ENCODE results near the gene MAML1. TPM values are rescaled to one million over a fixed set of nuclear protein-coding genes. Genes with fewer than 3 reads are reported as not detected.
"Not testable (repeated sequence)": the region's sequence is repeated elsewhere in the genome, so short reads cannot be mapped to it uniquely, and the experiment has no call there.

Gene MAML1
- total RNA-seq, 2 experiments from 2014 or later = 20.3 to 22.2 TPM

DNA sequence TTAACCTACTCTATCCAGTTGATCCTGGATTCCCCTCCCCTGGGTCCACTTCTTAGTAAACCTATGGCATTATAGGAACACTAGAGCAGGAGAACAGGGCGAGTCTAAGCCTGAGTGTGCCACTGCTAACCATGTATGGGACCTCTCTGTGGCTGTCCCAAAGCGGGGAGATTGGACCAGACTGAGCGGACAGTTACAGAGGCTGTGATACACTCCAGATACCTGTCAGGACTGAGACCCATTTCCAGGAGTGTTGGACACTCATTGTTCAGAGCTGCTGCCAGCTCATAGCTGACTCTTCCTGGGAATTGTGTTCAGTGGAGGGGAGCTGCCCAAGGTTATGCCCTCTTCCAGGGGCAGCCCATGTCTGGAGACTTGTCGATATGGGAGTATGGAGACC lies 49.2 kb downstream of the MAML1 start:
- ChIA-PET POLR2A (no interaction called here), CTCF (interaction anchor here (1.5 kb wide), 1 partner anchor 10 kb away, joined by 3 read pairs; no protein-coding TSS in a partner anchor)
- Mint-ChIP-seq H3K27ac (no peak overlapping the region), H3K27me3 (no peaks in the 10 kb centered on the region), H3K4me3 (no peak overlapping the region), H3K4me1 (ENCODE audit: low read depth) (no peaks in the 10 kb centered on the region), H3K36me3 (no peaks in the 10 kb centered on the region), H3K9me3 (no peaks in the 10 kb centered on the region)
- DNase-seq = no peak
- intact Hi-C loops (cut with micrococcal nuclease) = no loop called here

DNA sequence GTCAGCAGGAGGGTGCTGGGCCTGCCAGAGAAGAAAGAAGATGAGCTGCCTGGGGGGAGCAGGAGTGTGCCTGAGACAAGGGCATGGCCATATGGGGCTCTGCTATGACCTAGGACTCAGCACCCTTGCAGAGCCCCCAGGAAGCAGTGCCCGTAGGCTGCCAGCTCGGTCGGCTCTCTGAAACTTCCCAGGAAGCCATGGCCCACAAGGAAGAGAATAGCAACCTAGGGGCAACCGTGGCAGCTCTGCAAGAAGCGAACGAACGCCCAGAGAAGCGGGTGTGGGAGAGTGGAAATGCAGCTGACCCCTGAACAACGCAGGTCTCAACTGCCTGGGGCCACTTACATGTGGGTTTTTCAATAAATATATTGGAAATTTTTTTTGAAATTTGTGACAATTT lies 50.5 kb downstream of the MAML1 start:
- ChIA-PET CTCF (no interaction called here), POLR2A (no interaction called here)
- Mint-ChIP-seq H3K27ac (no peak overlapping the region), H3K4me1 (ENCODE audit: low read depth) (no peaks in the 10 kb centered on the region), H3K9me3 (no peaks in the 10 kb centered on the region), H3K4me3 (no peak overlapping the region), H3K36me3 (no peaks in the 10 kb centered on the region), H3K27me3 (no peaks in the 10 kb centered on the region)
- intact Hi-C loops (cut with micrococcal nuclease) = no loop called here
- no peak for DNase-seq

DNA sequence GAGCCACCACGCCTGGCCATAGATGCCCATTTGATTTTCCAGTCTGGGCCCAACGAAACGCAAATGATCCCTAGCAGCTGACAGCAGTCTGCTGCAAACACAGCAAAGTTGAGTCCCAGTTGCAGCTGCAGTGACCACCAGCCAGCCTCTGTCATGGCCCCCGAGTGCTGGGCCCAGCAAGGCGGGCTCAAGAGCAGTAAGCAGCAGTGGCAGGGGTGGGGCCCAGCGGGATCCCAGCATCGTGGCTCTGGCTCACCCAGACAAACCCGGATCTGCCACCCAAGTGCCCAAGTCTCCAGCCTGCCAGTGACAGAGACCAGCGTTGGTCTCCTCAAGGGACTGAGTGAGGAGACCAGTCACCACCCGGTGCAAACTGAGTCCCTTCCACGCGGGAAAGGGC lies 54.2 kb downstream of the MAML1 start:
- CTCF ChIA-PET = interaction anchor here (2.7 kb wide), 1 partner anchor 24 kb away, joined by 16 read pairs; no protein-coding TSS in a partner anchor
- POLR2A ChIA-PET = no interaction called here

DNA sequence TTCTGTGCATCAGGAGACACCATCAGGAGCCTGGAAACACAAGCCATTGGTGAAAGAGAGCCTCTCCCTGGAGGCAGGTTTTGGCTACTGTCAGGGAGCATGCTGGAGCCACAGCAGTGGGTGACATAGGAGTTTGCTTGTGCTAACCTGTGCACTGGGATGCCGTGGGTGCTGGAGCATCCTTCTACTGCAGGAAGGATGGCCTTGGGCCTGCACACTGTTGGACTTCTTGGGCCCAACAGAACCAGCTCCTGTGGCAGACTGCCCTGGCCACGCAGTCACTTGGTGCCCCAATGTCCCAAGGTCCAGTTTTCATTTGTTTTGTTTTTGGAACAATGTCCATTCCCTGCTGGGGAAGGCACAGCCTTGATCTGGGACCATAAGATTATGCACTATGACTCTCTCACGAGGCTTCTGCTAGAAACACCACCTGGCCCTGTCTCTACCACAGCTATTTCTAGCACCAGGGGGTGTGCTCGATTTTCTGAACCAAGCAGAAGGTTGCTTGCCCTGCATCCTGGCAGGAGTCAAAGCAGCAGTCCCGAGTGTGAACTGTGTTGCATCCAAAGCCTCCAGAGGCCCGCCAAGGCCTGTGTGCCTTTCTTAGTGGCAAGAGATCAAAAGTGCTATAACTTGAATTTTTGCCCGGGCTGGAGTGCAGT lies 55.7 kb downstream of the MAML1 start:
- Mint-ChIP-seq H3K27me3 (no peaks in the 10 kb centered on the region), H3K36me3 (no peaks in the 10 kb centered on the region), H3K9me3 (no peaks in the 10 kb centered on the region), H3K4me1 (ENCODE audit: low read depth) (peaks cover 2% of the 10 kb centered on the region), H3K4me3 (no peak overlapping the region), H3K27ac (no peak overlapping the region)
- CTCF ChIA-PET = interaction anchor here (2.7 kb wide), 1 partner anchor 25 kb away, joined by 16 read pairs; no protein-coding TSS in a partner anchor
- POLR2A ChIA-PET = no interaction called here
- intact Hi-C loops (cut with micrococcal nuclease) = no loop called here
- no peak for DNase-seq

More for the DNA sequence above, 54.2 kb downstream of the MAML1 start:
- no peaks in the 10 kb centered on the region for H3K36me3 Mint-ChIP-seq
- intact Hi-C loops (cut with micrococcal nuclease) = no loop called here
- no peak overlapping the region for H3K27ac Mint-ChIP-seq
- no peaks in the 10 kb centered on the region for H3K27me3 Mint-ChIP-seq
- H3K4me1 Mint-ChIP-seq (ENCODE audit: low read depth) = no peaks in the 10 kb centered on the region
- no peak overlapping the region for H3K4me3 Mint-ChIP-seq
- no peaks in the 10 kb centered on the region for H3K9me3 Mint-ChIP-seq
- no peak for DNase-seq

DNA sequence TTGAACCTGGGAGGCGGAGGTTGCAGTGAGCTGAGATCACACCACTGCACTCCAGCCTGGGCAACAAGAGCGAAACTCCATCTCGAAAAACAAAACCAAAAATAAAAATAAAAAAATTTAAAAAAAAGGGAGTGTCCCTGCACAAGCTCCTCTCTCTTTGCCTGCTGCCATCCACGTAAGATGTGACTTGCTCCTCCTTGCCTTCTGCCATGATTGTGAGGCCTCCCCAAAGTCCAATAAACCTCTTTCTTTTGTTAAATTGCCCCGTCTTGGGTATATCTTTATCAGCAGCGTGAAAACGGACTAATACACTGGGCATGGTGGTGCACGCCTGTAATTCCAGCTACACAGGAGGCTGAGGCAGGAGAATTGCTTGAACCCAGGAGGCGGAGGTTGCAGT lies 56.7 kb downstream of the MAML1 start:
- H3K4me1 Mint-ChIP-seq (ENCODE audit: low read depth) = peaks cover 10% of the 10 kb centered on the region
- intact Hi-C loops (cut with micrococcal nuclease); H3K4me3 Mint-ChIP-seq; H3K27ac Mint-ChIP-seq; H3K27me3 Mint-ChIP-seq; DNase-seq; H3K36me3 Mint-ChIP-seq; POLR2A ChIA-PET; H3K9me3 Mint-ChIP-seq: not testable (repeated sequence)
- CTCF ChIA-PET = interaction anchor here (2.7 kb wide), 1 partner anchor 26 kb away, joined by 16 read pairs; no protein-coding TSS in a partner anchor

DNA sequence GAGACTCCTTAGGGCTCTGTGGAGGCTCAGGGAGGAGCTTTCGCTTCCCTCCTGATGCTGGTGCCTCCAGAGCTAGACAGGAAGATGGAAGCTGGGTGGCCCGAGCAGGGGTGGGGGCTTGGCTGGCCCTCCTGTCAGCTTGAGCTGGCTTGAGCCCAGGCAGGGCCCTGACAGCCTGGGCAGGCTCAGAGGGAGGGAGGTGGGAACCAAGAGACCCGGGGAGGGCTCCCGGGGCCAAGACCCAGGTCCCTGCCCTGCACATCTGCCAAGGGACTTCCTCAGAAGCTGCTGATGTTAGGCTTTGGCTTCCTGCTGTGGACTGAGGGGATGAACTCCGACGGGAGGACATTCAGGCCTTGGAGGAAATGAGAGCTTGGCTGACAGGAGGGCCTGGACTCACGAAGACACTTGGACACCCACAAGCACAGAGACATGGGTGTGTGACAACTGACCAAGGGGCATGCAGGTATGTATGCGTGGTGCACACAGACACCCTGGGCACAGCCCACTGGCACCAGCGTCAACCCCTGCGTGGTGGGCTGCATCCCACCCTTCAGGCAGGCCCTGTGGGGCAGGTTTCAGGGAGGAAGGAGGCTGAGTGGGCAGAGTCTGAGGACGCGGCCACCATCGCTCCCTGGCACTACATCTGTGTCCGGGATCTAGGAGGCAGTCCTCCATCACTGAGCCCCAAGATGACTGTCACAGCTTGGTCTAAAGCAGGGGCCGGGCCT lies 59.4 kb downstream of the MAML1 start:
- intact Hi-C loops (cut with micrococcal nuclease) = loop anchor here (10.0 kb wide), 1 partner anchor 237 kb away; the partner anchor contains the start of gene RUFY1
- Mint-ChIP-seq H3K36me3 (peaks cover 3% of the 10 kb centered on the region), H3K27ac (no peak overlapping the region), H3K27me3 (no peaks in the 10 kb centered on the region), H3K9me3 (no peaks in the 10 kb centered on the region), H3K4me3 (no peak overlapping the region), H3K4me1 (ENCODE audit: low read depth) (peaks cover 25% of the 10 kb centered on the region)
- no peak for DNase-seq
- ChIA-PET POLR2A (no interaction called here), CTCF (interaction anchor here (0.7 to 1.6 kb wide), 3 partner anchors 10 to 29 kb away, joined by 3 to 10 read pairs (median 4); no protein-coding TSS in a partner anchor)

DNA sequence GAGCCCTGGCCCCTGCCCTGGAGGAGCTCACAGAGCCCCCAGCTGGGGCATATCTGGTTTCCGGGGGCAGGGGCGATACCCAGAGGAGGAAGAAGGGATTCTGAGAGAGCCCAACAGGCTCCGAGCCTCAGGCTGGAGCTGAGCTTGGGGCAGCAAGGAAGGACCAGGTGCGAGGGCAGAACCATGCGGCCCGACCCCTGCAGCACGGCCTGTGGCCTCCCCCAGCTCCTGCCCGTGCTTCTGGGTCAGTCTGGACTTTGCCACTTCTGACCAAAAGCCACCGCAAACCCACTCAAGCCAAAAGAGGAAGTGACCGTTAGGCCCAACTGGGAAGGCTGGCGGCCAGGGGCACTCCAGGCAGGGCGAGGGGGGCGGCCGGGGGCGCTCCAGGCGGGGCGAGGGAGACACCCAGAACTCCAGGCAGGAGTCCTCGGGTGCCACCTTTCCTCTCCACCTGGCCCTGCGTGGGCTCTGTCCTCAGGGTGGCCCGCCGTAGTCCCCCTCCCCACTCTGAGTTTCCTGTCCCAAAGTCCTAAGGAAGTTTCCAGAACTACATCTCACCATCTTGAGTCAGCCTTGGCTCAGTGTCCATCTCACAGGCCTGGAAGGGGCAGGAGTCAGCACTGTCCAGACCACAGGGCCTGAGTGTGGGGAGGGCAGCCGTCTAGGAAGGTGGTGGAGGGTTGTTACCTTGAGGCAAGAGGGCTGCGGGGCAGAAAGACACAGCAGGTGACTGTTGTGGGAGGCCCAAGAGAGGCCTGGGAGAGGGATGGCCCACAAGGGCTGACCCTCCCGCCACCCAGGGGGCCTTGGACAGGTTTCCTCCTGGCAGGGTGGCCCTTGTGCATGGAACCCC lies 60.2 kb downstream of the MAML1 start:
- Mint-ChIP-seq H3K27me3 (no peaks in the 10 kb centered on the region), H3K36me3 (peaks cover 4% of the 10 kb centered on the region), H3K4me1 (ENCODE audit: low read depth) (peaks cover 25% of the 10 kb centered on the region), H3K4me3 (no peak overlapping the region), H3K27ac (peak overlapping the region; percentile 23), H3K9me3 (no peaks in the 10 kb centered on the region)
- intact Hi-C loops (cut with micrococcal nuclease) = loop anchor here (10.0 kb wide), 1 partner anchor 238 kb away; the partner anchor contains the start of gene RUFY1
- no peak for DNase-seq
- POLR2A ChIA-PET = interaction anchor here (2.4 kb wide), 1 partner anchor 13 kb away, joined by 8 read pairs; the partner anchor contains the start of gene MGAT4B
- CTCF ChIA-PET = interaction anchor here (0.7 to 5.2 kb wide), 5 partner anchors 9 to 30 kb away, joined by 3 to 46 read pairs (median 7); no protein-coding TSS in a partner anchor

DNA sequence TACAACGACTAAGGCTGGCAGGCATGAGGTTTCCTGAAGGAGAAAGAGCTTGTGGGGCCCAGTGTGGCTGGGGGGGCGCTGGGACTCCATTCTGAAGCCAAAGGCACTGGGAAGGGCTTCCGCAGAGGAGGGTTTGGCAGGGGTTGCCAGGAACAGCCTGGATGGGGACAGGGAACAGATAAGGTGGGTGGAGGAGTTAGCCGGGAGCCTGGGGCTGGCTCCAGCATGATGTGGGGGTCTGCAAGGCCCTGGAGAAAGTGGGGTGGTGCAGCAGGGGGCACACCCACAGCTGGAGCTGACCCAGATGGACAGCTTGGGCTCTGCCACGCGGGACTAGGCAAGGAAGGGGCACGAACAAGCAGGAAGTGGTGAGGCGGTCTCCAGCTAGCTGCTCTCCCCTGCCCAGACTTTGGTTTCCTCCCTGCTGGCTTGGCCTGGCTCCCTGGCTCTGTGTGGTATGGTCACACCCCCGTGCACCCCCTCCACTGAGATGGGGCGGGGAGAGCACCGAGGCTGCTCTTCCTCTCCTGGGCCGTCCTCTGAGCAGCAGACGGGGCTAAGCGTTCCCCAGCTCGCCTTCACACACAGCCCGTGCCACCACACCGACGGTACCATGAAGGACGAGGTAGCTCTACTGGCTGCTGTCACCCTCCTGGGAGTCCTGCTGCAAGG lies 61.0 kb downstream of the MAML1 start, which contains the start of gene LTC4S:
Gene LTC4S (plus strand): TSS at position 519 of the 672 bp plus-strand sequence. CDS start 95 bp downstream, at position 614.
- Mint-ChIP-seq H3K27me3 (no peaks in the 10 kb centered on the region), H3K27ac (peak within 1 kb of the TSS; percentile 23), H3K4me3 (peak within 1 kb of the TSS; percentile 60), H3K36me3 (peaks cover 4% of the 10 kb centered on the region), H3K4me1 (ENCODE audit: low read depth) (peaks cover 25% of the 10 kb centered on the region), H3K9me3 (no peaks in the 10 kb centered on the region)
- peak; percentile 59 for DNase-seq
- CTCF ChIA-PET = interaction anchor here (0.7 to 5.2 kb wide), 3 partner anchors 8 to 298 kb away, joined by 3 to 46 read pairs (median 7); no protein-coding TSS in a partner anchor
- intact Hi-C loops (cut with micrococcal nuclease) = loop anchor here (10.0 kb wide), 1 partner anchor 239 kb away; the partner anchor contains the start of gene RUFY1
- POLR2A ChIA-PET = interaction anchor here (1.2 to 2.4 kb wide), 2 partner anchors 13 to 25 kb away, joined by 4 to 8 read pairs; partner anchors contain the start of gene MGAT4B

DNA sequence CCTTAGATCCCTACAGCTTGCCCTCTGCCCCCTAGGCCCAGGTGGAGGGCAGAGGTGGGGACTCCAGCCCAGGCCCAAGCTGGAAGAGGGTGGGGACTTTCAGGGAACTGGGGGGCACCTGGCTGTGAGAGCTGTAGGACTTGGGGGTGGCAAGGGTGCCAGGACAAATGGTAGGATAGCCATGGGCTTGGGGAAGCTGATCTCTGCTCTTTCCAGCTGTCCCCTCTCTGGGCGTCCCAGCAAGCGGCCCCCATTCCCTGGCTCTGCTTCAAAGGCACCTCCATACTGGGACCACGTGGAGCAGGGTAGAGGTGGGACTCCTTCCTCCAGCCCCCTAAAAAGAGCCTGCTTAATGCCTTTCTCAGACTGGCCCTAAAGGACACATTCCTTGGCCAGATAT lies 61.5 kb downstream of the MAML1 start:
- no peak overlapping the region for H3K27ac Mint-ChIP-seq
- no peaks in the 10 kb centered on the region for H3K27me3 Mint-ChIP-seq
- no peak overlapping the region for H3K4me3 Mint-ChIP-seq
- intact Hi-C loops (cut with micrococcal nuclease) = loop anchor here (10.0 kb wide), 1 partner anchor 239 kb away; the partner anchor contains the start of gene RUFY1
- CTCF ChIA-PET = interaction anchor here (0.7 to 5.2 kb wide), 5 partner anchors 8 to 298 kb away, joined by 3 to 46 read pairs (median 3); no protein-coding TSS in a partner anchor
- no peaks in the 10 kb centered on the region for H3K9me3 Mint-ChIP-seq
- peaks cover 25% of the 10 kb centered on the region for H3K4me1 Mint-ChIP-seq (ENCODE audit: low read depth)
- POLR2A ChIA-PET = interaction anchor here (1.2 to 2.4 kb wide), 2 partner anchors 12 to 25 kb away, joined by 4 to 8 read pairs; partner anchors contain the start of gene MGAT4B
- no peak for DNase-seq
- H3K36me3 Mint-ChIP-seq = peaks cover 8% of the 10 kb centered on the region

DNA sequence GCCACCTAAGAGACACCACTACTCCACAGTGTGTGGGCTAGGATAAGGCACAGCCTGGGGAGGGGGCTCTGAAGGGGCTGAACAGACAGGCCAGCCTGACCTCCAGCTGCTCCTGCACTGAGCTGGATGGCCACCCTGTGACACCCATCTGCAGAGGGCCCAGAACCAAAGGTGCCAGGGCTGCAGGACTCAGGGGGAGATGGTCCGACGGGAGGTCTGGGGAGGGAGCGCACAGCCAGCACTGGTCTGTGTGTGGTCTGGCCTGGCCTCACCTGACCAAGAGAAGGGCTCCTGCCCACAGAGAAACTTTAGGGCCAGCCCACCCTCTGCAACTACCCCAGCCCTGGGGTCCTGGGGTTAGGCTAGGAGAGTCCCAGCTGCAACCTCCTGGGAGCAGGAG lies 62.0 kb downstream of the MAML1 start:
- intact Hi-C loops (cut with micrococcal nuclease) = loop anchor here (10.0 kb wide), 1 partner anchor 240 kb away; the partner anchor contains the start of gene RUFY1

More for the DNA sequence above, 62.0 kb downstream of the MAML1 start:
- POLR2A ChIA-PET = interaction anchor here (1.2 to 2.4 kb wide), 2 partner anchors 12 to 26 kb away, joined by 4 to 8 read pairs; partner anchors contain the start of gene MGAT4B
- no peak for DNase-seq
- Mint-ChIP-seq H3K27ac (no peak overlapping the region), H3K36me3 (peaks cover 12% of the 10 kb centered on the region), H3K9me3 (no peaks in the 10 kb centered on the region), H3K27me3 (no peaks in the 10 kb centered on the region), H3K4me1 (ENCODE audit: low read depth) (peaks cover 25% of the 10 kb centered on the region), H3K4me3 (peak overlapping the region; percentile 60)
- CTCF ChIA-PET = interaction anchor here (1.3 to 5.2 kb wide), 3 partner anchors 9 to 31 kb away, joined by 3 to 46 read pairs (median 3); no protein-coding TSS in a partner anchor

Data from activated CD4-positive, alpha-beta memory T cell treated with anti-CD3 and anti-CD28 coated beads for 36 hours (primary cell).